Mammary epithelial cell (primary cell): ENCODE data around the gene LGSN.

ENCODE experiments used
- CTCF ChIP-seq, 2 donors: IDR thresholded peaks in 1 of 2; conservative IDR thresholded peaks in 1 of 2; 2 replicates each; pipeline ENCODE4 v1.5.1; 2011 to 2012; ENCODE audit warnings: inconsistent platforms in 2 of 2, low read length in 2 of 2, mild to moderate bottlenecking in 2 of 2, control low read depth in 1 of 2, low read depth in 1 of 2; ENCODE audit not compliant: insufficient read depth in 1 of 2; ENCODE audit errors: extremely low read depth in 1 of 2
- EZH2 ChIP-seq: IDR thresholded peaks from 2 replicates; pipeline ENCODE4 v1.6.1; 2012; ENCODE audit warnings: low read length, inconsistent platforms, borderline replicate concordance

GRCh38 chr6:63269470-63269869, 50.3 kb downstream of the LGSN start:
- no peak for TF ChIP-seq EZH2
- TF ChIP-seq CTCF (conservative IDR thresholded peaks at IDR 0.05 in 1 of 2, IDR thresholded peaks at IDR 0.05 in 1 of 2; ENCODE audit: extremely low read depth in 1 of 2, insufficient read depth in 1 of 2, low read depth in 1 of 2, low read length in 2 of 2): no peak
